Fibroblast of lung (primary cell): ENCODE results near the gene FGF3. TPM values are rescaled to one million over a fixed set of nuclear protein-coding genes. Genes with fewer than 3 reads are reported as not detected.

Experiments used
- DNase-seq, 2 donors: peaks; one replicate each; pipeline versions ENCODE4 v3.0.0 to v3.0.0-alpha.2; 2010; ENCODE audit warnings: low read depth in 2 of 2
- H2AFZ ChIP-seq: 2 replicates; pipeline ENCODE4 v1.5.1; 2012; ENCODE audit warnings: low read length, control low read depth, inconsistent platforms
- H3K27ac ChIP-seq: 2 replicates; pipeline ENCODE4 v1.5.1; 2011; ENCODE audit warnings: low read length, control low read depth; ENCODE audit not compliant: insufficient read depth
- H3K27me3 ChIP-seq: 2 replicates; pipeline ENCODE4 v1.5.1; 2011; ENCODE audit warnings: mild to moderate bottlenecking, low read length; ENCODE audit not compliant: control insufficient read depth, insufficient read depth
- H3K36me3 ChIP-seq: 2 replicates; pipeline ENCODE4 v1.5.1; 2011; ENCODE audit warnings: low read length; ENCODE audit not compliant: control insufficient read depth, insufficient read depth
- H3K4me1 ChIP-seq: 2 replicates; pipeline ENCODE4 v1.5.1; 2011; ENCODE audit warnings: low read length; ENCODE audit not compliant: control insufficient read depth, insufficient read depth; ENCODE audit errors: extremely low read depth
- H3K4me2 ChIP-seq: 2 replicates; pipeline ENCODE4 v1.5.1; 2011; ENCODE audit warnings: low read length, control low read depth; ENCODE audit not compliant: insufficient read depth; ENCODE audit errors: extremely low read depth
- H3K4me3 ChIP-seq, 4 experiments: fragments of 200-600 bp in 1 of 4; sonication (generic) in 1 of 4; replicated peaks in 1 of 4; 2 replicates each; pipeline ENCODE4 v1.5.1; 2011 to 2016; ENCODE audit warnings: low read length in 4 of 4, low read depth in 3 of 4, mild to moderate bottlenecking in 3 of 4, control low read depth in 2 of 4, inconsistent platforms in 1 of 4, mixed read lengths in 1 of 4; ENCODE audit not compliant: insufficient read depth in 1 of 4; ENCODE audit errors: control extremely low read depth in 1 of 4
- H3K79me2 ChIP-seq: 2 replicates; pipeline ENCODE4 v1.5.1; 2012; ENCODE audit warnings: mild to moderate bottlenecking, low read length, inconsistent platforms; ENCODE audit not compliant: control insufficient read depth, insufficient read depth
- H3K9ac ChIP-seq: 2 replicates; pipeline ENCODE4 v1.5.1; 2011; ENCODE audit warnings: mild to moderate bottlenecking, low read length, control low read depth; ENCODE audit not compliant: insufficient read depth
- H3K9me3 ChIP-seq: 2 replicates; pipeline ENCODE4 v1.5.1; 2012; ENCODE audit warnings: low read depth, low read length; ENCODE audit not compliant: control insufficient read depth, insufficient read depth
- H4K20me1 ChIP-seq: 2 replicates; pipeline ENCODE4 v1.5.1; 2011; ENCODE audit warnings: low read length; ENCODE audit not compliant: control insufficient read depth, insufficient read depth; ENCODE audit errors: extremely low read depth
- CTCF ChIP-seq, 2 donors: IDR thresholded peaks in 1 of 2; conservative IDR thresholded peaks in 1 of 2; 1 replicate in 1 of 2; 2 replicates in 1 of 2; pipeline ENCODE4 v1.5.1; 2011 to 2012; ENCODE audit warnings: low read length in 2 of 2, control low read depth in 1 of 2, inconsistent platforms in 1 of 2, low read depth in 1 of 2, mild to moderate bottlenecking in 1 of 2
- EZH2 ChIP-seq: IDR thresholded peaks from 2 replicates; pipeline ENCODE4 v1.5.1; 2012; ENCODE audit warnings: low read length, control low read depth, mild to moderate bottlenecking; ENCODE audit errors: missing control alignments
- polyA plus RNA-seq, 2 donors: library from polyadenylated mRNA; depleted of rRNA in 1 of 2; stranded (reverse) in 1 of 2; unstranded in 1 of 2; fragments of >200 nt; gene quantifications; 2 replicates each; pipeline ENCODE4 v1.2.1, GENCODE V29; 2011 to 2012; ENCODE audit warnings: missing spikeins in 1 of 2
- total RNA-seq: library from RNA; depleted of rRNA; stranded (reverse); fragments of >200 nt; gene quantifications from 2 replicates; pipeline ENCODE4 v1.2.1, GENCODE V29; 2014

FGF3 gene
- total and polyA plus RNA-seq, 2 donors (not counting 1 experiment from before 2014, with no cell fraction given): not detected

DNA sequence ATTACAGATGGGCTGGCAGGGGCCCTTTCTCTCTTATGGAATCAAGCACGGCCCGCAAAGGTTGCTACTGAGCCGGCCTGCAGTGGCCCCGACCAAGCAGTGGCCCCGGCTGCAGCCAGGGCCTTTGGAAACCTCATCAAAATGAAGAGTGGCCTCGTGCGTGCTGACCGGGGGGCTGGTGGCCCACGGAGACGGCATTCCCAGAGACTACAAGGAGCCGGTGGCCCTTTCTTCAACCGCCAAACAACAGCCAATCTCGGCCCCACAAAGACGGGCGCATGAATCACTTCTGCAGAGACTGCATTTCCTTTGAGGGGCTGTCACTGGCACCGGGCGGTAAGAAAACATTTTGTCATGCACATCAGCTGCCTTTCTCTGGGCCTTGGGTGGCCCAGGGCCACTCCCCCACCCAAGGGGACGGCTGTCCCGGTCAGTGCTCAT lies 43.1 kb upstream of the FGF3 start:
- TF ChIP-seq EZH2 (no peak), CTCF (conservative IDR thresholded peaks at IDR 0.05 in 1 of 2, IDR thresholded peaks at IDR 0.05 in 1 of 2; ENCODE audit: low read depth in 1 of 2, low read length in 2 of 2) (no peak)
- Histone ChIP-seq H3K4me3 (no peak overlapping the region), H3K36me3 (no peaks in the 10 kb centered on the region), H3K4me2 (no peak overlapping the region), H3K4me1 (no peaks in the 10 kb centered on the region), H4K20me1 (no peaks in the 10 kb centered on the region), H3K27me3 (peaks cover 2% of the 10 kb centered on the region), H3K27ac (no peak overlapping the region), H2AFZ (no peak overlapping the region), H3K9ac (no peak overlapping the region), H3K79me2 (no peaks in the 10 kb centered on the region), H3K9me3 (no peaks in the 10 kb centered on the region)
- no peak for DNase-seq

DNA sequence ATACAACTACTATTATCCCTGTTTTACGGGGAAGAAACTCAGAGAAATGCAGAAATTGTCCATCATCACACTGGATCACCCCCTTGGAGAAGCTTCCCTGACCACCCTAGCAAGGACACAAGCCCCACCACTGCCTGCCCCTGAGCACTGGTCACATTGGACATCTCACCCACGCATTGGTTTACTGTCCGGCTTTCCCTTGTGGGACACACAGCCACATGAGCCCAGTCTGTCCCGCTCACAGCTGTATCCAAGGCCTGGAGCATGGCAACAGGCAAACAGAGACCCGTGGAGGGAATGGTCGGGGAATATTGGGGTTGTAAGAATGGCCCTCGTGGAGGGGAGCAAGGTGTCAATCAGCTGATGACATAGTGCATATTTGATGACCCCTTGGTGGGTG lies 42.7 kb upstream of the FGF3 start:
- H3K79me2 ChIP-seq: no peaks in the 10 kb centered on the region
- H3K9ac ChIP-seq: no peak overlapping the region
- H3K4me2 ChIP-seq: no peak overlapping the region
- no peak overlapping the region for H2AFZ ChIP-seq
- no peaks in the 10 kb centered on the region for H3K4me1 ChIP-seq
- no peak for DNase-seq
- TF ChIP-seq CTCF (conservative IDR thresholded peaks at IDR 0.05 in 1 of 2, IDR thresholded peaks at IDR 0.05 in 1 of 2; ENCODE audit: low read depth in 1 of 2, low read length in 2 of 2) (no peak), EZH2 (no peak)
- no peaks in the 10 kb centered on the region for H3K36me3 ChIP-seq
- no peaks in the 10 kb centered on the region for H3K9me3 ChIP-seq
- H3K27me3 ChIP-seq: peaks cover 2% of the 10 kb centered on the region
- H4K20me1 ChIP-seq: no peaks in the 10 kb centered on the region
- no peak overlapping the region for H3K4me3 ChIP-seq
- H3K27ac ChIP-seq: no peak overlapping the region

GRCh38 chr11:69860796-69861445 lies 41.7 kb upstream of the FGF3 start:
- Histone ChIP-seq H3K4me2 (no peak overlapping the region), H3K9ac (no peak overlapping the region), H3K27me3 (peaks cover 2% of the 10 kb centered on the region)

More at GRCh38 chr11:69860796-69861445, 41.7 kb upstream of the FGF3 start:
- H3K27ac ChIP-seq: no peak overlapping the region
- H3K4me3 ChIP-seq: no peak overlapping the region
- no peaks in the 10 kb centered on the region for H3K36me3 ChIP-seq
- H4K20me1 ChIP-seq: no peaks in the 10 kb centered on the region
- no peak overlapping the region for H2AFZ ChIP-seq
- no peaks in the 10 kb centered on the region for H3K79me2 ChIP-seq
- no peaks in the 10 kb centered on the region for H3K9me3 ChIP-seq
- DNase-seq: no peak
- no peaks in the 10 kb centered on the region for H3K4me1 ChIP-seq
- no peak for TF ChIP-seq EZH2
- no peak for TF ChIP-seq CTCF (conservative IDR thresholded peaks at IDR 0.05 in 1 of 2, IDR thresholded peaks at IDR 0.05 in 1 of 2; ENCODE audit: low read depth in 1 of 2, low read length in 2 of 2)
